Neuronal stem cell (in vitro differentiated cells): Measurements from ENCODE around the gene C9orf40. TPM values are rescaled to one million over a fixed set of nuclear protein-coding genes. Genes with fewer than 3 reads are reported as not detected.

Experiments used
- DNase-seq: peaks from one replicate; pipeline ENCODE4 v3.0.0-alpha.2; 2013; ENCODE audit warnings: low spot score
- H2AFZ ChIP-seq: one replicate; pipeline ENCODE4 v1.6.1; 2013; ENCODE audit warnings: mild to moderate bottlenecking, low read length, inconsistent platforms
- H2AK5ac ChIP-seq: 2 replicates; pipeline ENCODE4 v1.6.1; 2013; ENCODE audit warnings: low read depth, mild to moderate bottlenecking, inconsistent platforms, low read length, moderate library complexity, mixed read lengths
- H2BK120ac ChIP-seq: 2 replicates; pipeline ENCODE4 v1.6.1; 2013; ENCODE audit warnings: low read depth, mild to moderate bottlenecking, inconsistent platforms, low read length, moderate library complexity, mixed read lengths
- H2BK12ac ChIP-seq: one replicate; pipeline ENCODE4 v1.6.1; 2013; ENCODE audit warnings: low read length, inconsistent platforms
- H2BK15ac ChIP-seq: 2 replicates; pipeline ENCODE4 v1.6.1; 2013; ENCODE audit warnings: mild to moderate bottlenecking, low read length, inconsistent platforms, mixed read lengths
- H2BK5ac ChIP-seq: one replicate; pipeline ENCODE4 v1.6.1; 2013; ENCODE audit warnings: inconsistent platforms, mild to moderate bottlenecking, low read length, moderate library complexity
- H3K14ac ChIP-seq: one replicate; pipeline ENCODE4 v1.6.1; 2013; ENCODE audit warnings: low read length, inconsistent platforms
- H3K18ac ChIP-seq: 2 replicates; pipeline ENCODE4 v1.6.1; 2013; ENCODE audit warnings: low read length, inconsistent platforms
- H3K23ac ChIP-seq: 2 replicates; pipeline ENCODE4 v1.6.1; 2013; ENCODE audit warnings: low read depth, mild to moderate bottlenecking, mixed read lengths, low read length, inconsistent platforms; ENCODE audit not compliant: poor library complexity
- H3K27ac ChIP-seq: replicated peaks from 3 replicates; pipeline ENCODE4 v1.5.1; 2013; ENCODE audit warnings: low read length, inconsistent platforms
- H3K27me3 ChIP-seq, 3 experiments: 2 replicates each; pipeline ENCODE4 v1.6.1; 2013; ENCODE audit warnings: low read length in 3 of 3, mild to moderate bottlenecking in 2 of 3, inconsistent platforms in 1 of 3, low read depth in 1 of 3, mixed read lengths in 1 of 3, moderate library complexity in 1 of 3; ENCODE audit not compliant: control insufficient read depth in 3 of 3, insufficient read depth in 3 of 3
- H3K36me3 ChIP-seq, 2 donors: replicated peaks in 1 of 2; 2 replicates each; pipeline ENCODE4 v1.6.1; 2013; ENCODE audit warnings: low read length in 2 of 2; ENCODE audit not compliant: control insufficient read depth in 2 of 2, insufficient read depth in 2 of 2
- H3K4ac ChIP-seq: 2 replicates; pipeline ENCODE4 v1.6.1; 2013; ENCODE audit warnings: inconsistent platforms, mild to moderate bottlenecking, low read length, moderate library complexity
- H3K4me1 ChIP-seq, 2 donors: 1 replicate in 1 of 2; 2 replicates in 1 of 2; pipeline ENCODE4 v1.6.1; 2013; ENCODE audit warnings: low read length in 2 of 2, low read depth in 1 of 2; ENCODE audit not compliant: control insufficient read depth in 2 of 2, insufficient read depth in 1 of 2
- H3K4me2 ChIP-seq: one replicate; pipeline ENCODE4 v1.6.1; 2013; ENCODE audit warnings: mild to moderate bottlenecking, low read length, inconsistent platforms; ENCODE audit not compliant: insufficient read depth, poor library complexity, severe bottlenecking
- H3K4me3 ChIP-seq, 2 donors: 2 replicates each; pipeline ENCODE4 v1.5.1; 2013; ENCODE audit warnings: low read length in 2 of 2, mild to moderate bottlenecking in 2 of 2, inconsistent platforms in 1 of 2, moderate library complexity in 1 of 2
- H3K79me1 ChIP-seq: one replicate; pipeline ENCODE4 v1.6.1; 2013; ENCODE audit warnings: low read depth, mild to moderate bottlenecking, inconsistent platforms, low read length, moderate library complexity
- H3K9ac ChIP-seq: one replicate; pipeline ENCODE4 v1.6.1; 2013; ENCODE audit warnings: mild to moderate bottlenecking, low read depth, low read length, inconsistent platforms; ENCODE audit not compliant: poor library complexity
- H3K9me3 ChIP-seq, 2 donors: replicated peaks in 1 of 2; 2 replicates each; pipeline versions ENCODE3 to v1.6.1; 2013; ENCODE audit warnings: low read length in 2 of 2, mild to moderate bottlenecking in 2 of 2, inconsistent platforms in 1 of 2, low read depth in 1 of 2, mixed read lengths in 1 of 2, moderate library complexity in 1 of 2; ENCODE audit not compliant: control insufficient read depth in 2 of 2, insufficient read depth in 1 of 2
- H4K8ac ChIP-seq: one replicate; pipeline ENCODE4 v1.6.1; 2013; ENCODE audit warnings: low read depth, mild to moderate bottlenecking, inconsistent platforms, low read length, moderate library complexity
- H4K91ac ChIP-seq: one replicate; pipeline ENCODE4 v1.6.1; 2013; ENCODE audit warnings: low read length, low read depth, mild to moderate bottlenecking, inconsistent platforms; ENCODE audit not compliant: poor library complexity
- WGBS, 2 donors: extraction: QIAGEN DNeasy Blood & Tissue Kit; methylation state at CpG; one replicate each; pipeline ENCODE4 v1.1.7; 2013; ENCODE audit warnings: missing lambda C conversion rate in 2 of 2, mixed read lengths in 1 of 2; ENCODE audit not compliant: insufficient read length in 2 of 2, insufficient replicate concordance in 1 of 2; ENCODE audit errors: extremely low coverage in 2 of 2; 5-methylcytosine and 5-hydroxymethylcytosine counted together
- polyA plus RNA-seq, 2 experiments: library from polyadenylated mRNA; stranded (reverse); fragments of 200-250 nt; gene quantifications; one replicate each; pipeline ENCODE4 v1.2.3, GENCODE V29; 2013

The C9orf40 gene, protein sequence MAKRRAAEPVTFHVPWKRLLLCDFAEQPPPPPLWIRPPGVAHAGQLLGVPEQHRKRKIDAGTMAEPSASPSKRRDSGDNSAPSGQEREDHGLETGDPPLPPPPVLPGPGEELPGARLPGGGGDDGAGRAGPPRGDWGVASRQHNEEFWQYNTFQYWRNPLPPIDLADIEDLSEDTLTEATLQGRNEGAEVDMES
- polyA plus RNA-seq (2013, experiment 1 of 2), result 14.0 TPM
- polyA plus RNA-seq (2013, experiment 2 of 2), result 13.9 TPM

DNA sequence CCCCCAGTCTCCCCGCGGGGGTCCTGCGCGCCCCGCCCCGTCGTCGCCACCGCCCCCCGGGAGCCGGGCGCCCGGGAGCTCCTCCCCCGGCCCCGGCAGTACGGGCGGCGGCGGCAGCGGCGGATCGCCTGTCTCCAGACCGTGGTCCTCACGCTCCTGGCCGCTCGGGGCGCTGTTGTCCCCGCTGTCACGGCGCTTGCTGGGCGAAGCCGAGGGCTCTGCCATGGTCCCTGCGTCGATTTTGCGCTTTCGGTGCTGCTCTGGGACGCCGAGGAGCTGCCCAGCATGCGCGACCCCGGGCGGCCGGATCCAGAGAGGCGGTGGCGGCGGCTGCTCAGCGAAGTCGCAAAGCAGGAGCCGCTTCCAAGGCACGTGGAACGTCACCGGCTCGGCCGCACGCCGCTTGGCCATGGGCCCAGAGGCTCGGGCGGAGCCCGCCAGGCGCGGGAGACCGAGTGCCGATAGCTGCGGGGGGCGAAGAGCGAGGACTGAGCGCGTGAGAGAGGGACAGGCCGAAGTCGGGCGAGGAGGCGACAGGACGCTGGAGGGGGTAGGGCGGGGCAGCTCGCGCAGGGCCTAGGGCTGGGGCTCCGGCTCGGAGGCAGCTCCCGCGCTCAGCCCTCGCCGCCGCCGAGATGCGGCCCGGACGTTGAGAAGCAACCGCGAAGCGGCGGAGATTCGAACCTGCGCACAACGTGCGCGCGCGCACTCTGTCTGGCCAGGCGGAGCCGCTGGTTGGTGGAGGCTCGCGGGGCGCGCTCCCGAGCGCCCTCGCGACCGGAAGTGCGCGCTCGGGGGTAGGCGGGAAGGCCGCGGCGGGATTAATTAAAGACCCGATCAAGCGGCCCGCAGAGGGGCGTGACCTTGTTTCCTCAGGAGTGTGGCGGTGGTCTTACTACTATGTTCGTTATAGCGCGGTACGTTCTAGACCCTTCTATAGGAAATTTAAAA is at the start of gene C9orf40:
C9orf40 (minus strand) TSS at position 712 of the 951 bp plus-strand sequence; CDS start at position 411, 301 bp downstream.
- H3K14ac ChIP-seq, result peak within 1 kb of the TSS; percentile 99
- peak within 1 kb of the TSS; percentile 83 for H3K27ac ChIP-seq
- peak within 1 kb of the TSS; percentile 96 for H4K8ac ChIP-seq
- peak within 1 kb of the TSS; percentile 87 for H2BK120ac ChIP-seq
- no peaks in the 10 kb centered on the region for H3K79me1 ChIP-seq
- H3K36me3 ChIP-seq, result peaks cover 0 to 13% of the 10 kb centered on the region in 2 donors
- H2BK12ac ChIP-seq, result peak within 1 kb of the TSS; percentile 73
- H2BK5ac ChIP-seq, result peak within 1 kb of the TSS; percentile 97
- H3K4me1 ChIP-seq, result no peaks in the 10 kb centered on the region
- H3K18ac ChIP-seq, result peak within 1 kb of the TSS; percentile 100
- H3K9me3 ChIP-seq, result no peaks in the 10 kb centered on the region
- H3K27me3 ChIP-seq, result no peaks in the 10 kb centered on the region
- H2AK5ac ChIP-seq, result peak within 1 kb of the TSS; percentile 90
- peak within 1 kb of the TSS; percentile 97 for H4K91ac ChIP-seq
- H3K9ac ChIP-seq, result peak within 1 kb of the TSS; percentile 98
- H3K23ac ChIP-seq, result peak within 1 kb of the TSS; percentile 98
- peak within 1 kb of the TSS; percentile 84 for H3K4ac ChIP-seq
- peak within 1 kb of the TSS; percentile 100 for H2AFZ ChIP-seq
- DNase-seq, result peak; percentile 82
- H2BK15ac ChIP-seq, result peak within 1 kb of the TSS; percentile 89
- H3K4me3 ChIP-seq, result peak within 1 kb of the TSS; percentile 73 to 99
- WGBS, 2 donors, result no CpG with 5 or more reads among the region's 125 CpGs
- H3K4me2 ChIP-seq, result peak within 1 kb of the TSS; percentile 83

DNA sequence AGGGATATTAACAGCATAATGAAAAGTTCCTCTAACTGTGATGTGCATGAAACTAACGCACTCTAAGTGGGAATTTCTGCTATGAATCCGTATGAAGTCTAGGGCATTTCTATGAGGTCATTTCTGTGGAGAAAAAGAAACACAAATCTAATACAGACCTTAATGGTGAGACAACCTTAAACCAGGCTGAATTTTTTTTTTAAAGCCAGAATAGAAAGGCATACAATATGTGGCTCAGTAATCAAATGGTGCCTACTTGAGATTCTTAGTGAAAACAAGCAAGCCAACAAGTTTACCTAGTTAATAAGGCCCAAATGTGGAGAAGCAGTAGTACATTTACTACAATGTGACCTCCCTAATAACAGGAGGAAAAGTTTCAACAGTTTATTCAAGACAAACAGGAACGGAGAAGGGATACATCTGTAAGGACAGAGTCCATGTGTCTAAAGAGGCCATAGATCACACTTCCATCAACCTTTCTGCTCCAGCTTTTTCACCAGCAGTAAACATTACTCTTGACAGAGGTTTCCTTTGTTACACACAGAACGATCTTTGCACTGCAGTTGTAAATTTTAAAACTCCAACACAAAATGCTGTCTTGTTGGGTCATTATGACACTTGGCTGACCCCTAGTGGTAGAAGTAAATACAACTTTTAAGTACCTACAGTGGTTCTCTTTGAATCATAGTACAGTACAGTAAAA is 49.2 kb upstream of the C9orf40 start:
- Histone ChIP-seq H3K14ac (no peak overlapping the region), H2AK5ac (no peak overlapping the region), H2BK12ac (no peak overlapping the region), H2BK15ac (no peak overlapping the region), H3K79me1 (no peaks in the 10 kb centered on the region), H3K9ac (no peak overlapping the region), H3K4me3 (no peak overlapping the region), H2AFZ (peak overlapping the region; percentile 60), H3K4me2 (no peak overlapping the region), H4K91ac (no peak overlapping the region), H2BK5ac (no peak overlapping the region), H3K4ac (no peak overlapping the region), H3K27ac (no peak overlapping the region), H4K8ac (no peak overlapping the region), H3K9me3 (no peaks in the 10 kb centered on the region), H3K23ac (no peak overlapping the region), H2BK120ac (no peak overlapping the region), H3K27me3 (no peaks in the 10 kb centered on the region), H3K18ac (no peak overlapping the region), H3K4me1 (no peaks in the 10 kb centered on the region), H3K36me3 (peaks cover 3 to 15% of the 10 kb centered on the region in 2 donors)
- WGBS, 2 donors, result no CpG with 5 or more reads among the region's 4 CpGs
- peak; percentile 67 for DNase-seq

DNA sequence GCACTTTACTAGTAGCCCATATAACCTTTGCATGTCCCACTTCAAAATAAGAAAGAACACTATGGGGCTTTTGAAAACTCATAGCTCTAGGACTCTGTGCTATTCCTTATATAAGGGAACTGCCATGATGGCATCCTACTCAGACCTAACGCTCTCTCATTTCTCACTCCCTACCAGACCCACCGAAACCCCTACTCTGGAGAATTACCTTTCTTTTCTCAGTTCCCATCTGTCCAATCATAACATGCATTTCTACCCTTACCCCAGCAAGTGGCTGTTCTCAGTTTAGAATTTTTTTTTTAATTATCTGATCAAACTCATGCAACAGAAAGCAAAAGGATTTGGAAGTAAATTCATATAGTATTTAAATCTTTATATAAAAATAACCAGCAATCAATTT is 48.1 kb upstream of the C9orf40 start:
- Histone ChIP-seq H3K4me3 (no peak overlapping the region), H3K4me1 (no peaks in the 10 kb centered on the region), H3K9ac (no peak overlapping the region), H3K27ac (no peak overlapping the region), H4K8ac (no peak overlapping the region), H3K18ac (no peak overlapping the region), H2AFZ (no peak overlapping the region), H3K36me3 (peaks cover 4 to 24% of the 10 kb centered on the region in 2 donors), H2BK15ac (no peak overlapping the region), H4K91ac (no peak overlapping the region), H2BK120ac (no peak overlapping the region), H3K27me3 (no peaks in the 10 kb centered on the region), H3K9me3 (no peaks in the 10 kb centered on the region), H2BK12ac (no peak overlapping the region), H3K23ac (no peak overlapping the region), H2BK5ac (no peak overlapping the region), H3K4ac (no peak overlapping the region), H3K14ac (no peak overlapping the region), H3K79me1 (no peaks in the 10 kb centered on the region), H2AK5ac (no peak overlapping the region), H3K4me2 (no peak overlapping the region)
- DNase-seq, result no peak
- WGBS, 2 donors, result no CpG with 5 or more reads among the region's 2 CpGs
